Natural killer cell treated with Interleukin-12 subunit alpha and Interleukin-12 subunit beta and Interleukin-15 and Interleukin-18, amount 100 ng/mL, for 72 hours (primary cell): ENCODE results near the gene KIF20B. TPM values are rescaled to one million over a fixed set of nuclear protein-coding genes. Genes with fewer than 3 reads are reported as not detected.

ENCODE experiments used
- ATAC-seq, 2 donors: fragments of 150-1000 bp; cut with Tn5 transposase in 1 of 2; sonication (Bioruptor Pico), chemical (Tn5 transposase) in 1 of 2; 2 replicates each; pipeline ENCODE4 v1.10.0; 2021
- DNase-seq: peaks from one replicate; pipeline ENCODE4 v3.0.0; 2022; ENCODE audit warnings: low spot score
- H3K27ac Mint-ChIP-seq, 2 donors: 1 replicate in 1 of 2; 2 replicates in 1 of 2; pipeline ENCODE4 v1.8.0; 2022; ENCODE audit warnings: mixed read lengths in 2 of 2, mild to moderate bottlenecking in 1 of 2, moderate library complexity in 1 of 2
- H3K27me3 Mint-ChIP-seq, 2 donors: 1 replicate in 1 of 2; 2 replicates in 1 of 2; pipeline ENCODE4 v1.8.0; 2022; ENCODE audit warnings: mixed read lengths in 2 of 2
- H3K36me3 Mint-ChIP-seq: one replicate; pipeline ENCODE4 v1.8.0; 2022; ENCODE audit warnings: mixed read lengths
- H3K4me1 Mint-ChIP-seq, 2 donors: 1 replicate in 1 of 2; 2 replicates in 1 of 2; pipeline ENCODE4 v1.8.0; 2022; ENCODE audit warnings: low read depth in 2 of 2, mixed read lengths in 2 of 2, mild to moderate bottlenecking in 1 of 2
- H3K4me3 Mint-ChIP-seq: one replicate; pipeline ENCODE4 v1.8.0; 2022; ENCODE audit warnings: mixed read lengths
- H3K9me3 Mint-ChIP-seq: 2 replicates; pipeline ENCODE4 v1.8.0; 2022; ENCODE audit warnings: mixed read lengths
- total RNA-seq, 2 donors: library from RNA; stranded (reverse); gene quantifications; one replicate each; pipeline ENCODE4 v1.2.3, GENCODE V29; 2022

Gene KIF20B
- total RNA-seq, 2 donors from 2014 or later = 31.5 to 62.4 TPM

- no peaks in the 10 kb centered on the region for H3K4me1 Mint-ChIP-seq
Observed at GRCh38 chr10:89668386-89669071, 32.9 kb upstream of the KIF20B start.

DNA sequence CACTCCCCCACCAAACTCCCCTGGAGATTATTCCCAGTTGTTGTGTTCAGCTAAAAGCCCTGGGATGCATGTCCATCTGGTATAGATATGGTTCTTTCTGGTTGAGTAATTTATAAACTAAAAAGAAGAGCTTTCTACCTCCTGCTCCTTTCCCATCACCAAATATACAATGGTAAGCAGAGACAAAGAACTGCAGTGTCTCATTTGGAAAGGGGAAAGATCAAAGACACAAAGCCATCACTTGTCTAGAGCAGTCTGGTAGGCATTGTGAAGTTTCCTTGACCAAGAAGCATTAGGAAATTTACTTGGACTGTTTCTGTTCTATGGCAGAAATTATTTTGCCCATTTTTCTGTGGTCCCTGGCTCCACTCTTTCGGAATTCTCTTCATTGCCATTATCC is 31.4 kb upstream of the KIF20B start:
- H3K9me3 Mint-ChIP-seq = no peaks in the 10 kb centered on the region
- DNase-seq = no peak
- H3K27ac Mint-ChIP-seq = no peak overlapping the region
- peaks cover 6 to 37% of the 10 kb centered on the region in 2 donors for H3K27me3 Mint-ChIP-seq
- no peaks in the 10 kb centered on the region for H3K36me3 Mint-ChIP-seq
- H3K4me1 Mint-ChIP-seq = no peaks in the 10 kb centered on the region
- no peak for ATAC-seq
- no peak overlapping the region for H3K4me3 Mint-ChIP-seq

More at GRCh38 chr10:89668386-89669071, 32.9 kb upstream of the KIF20B start:
- H3K36me3 Mint-ChIP-seq = no peaks in the 10 kb centered on the region
- ATAC-seq = peak in 1 of 2 donors; percentile 28
- H3K9me3 Mint-ChIP-seq = no peaks in the 10 kb centered on the region
- H3K27ac Mint-ChIP-seq = no peak overlapping the region
- no peak overlapping the region for H3K4me3 Mint-ChIP-seq
- DNase-seq = no peak
- H3K27me3 Mint-ChIP-seq = peaks cover 6 to 34% of the 10 kb centered on the region in 2 donors

DNA sequence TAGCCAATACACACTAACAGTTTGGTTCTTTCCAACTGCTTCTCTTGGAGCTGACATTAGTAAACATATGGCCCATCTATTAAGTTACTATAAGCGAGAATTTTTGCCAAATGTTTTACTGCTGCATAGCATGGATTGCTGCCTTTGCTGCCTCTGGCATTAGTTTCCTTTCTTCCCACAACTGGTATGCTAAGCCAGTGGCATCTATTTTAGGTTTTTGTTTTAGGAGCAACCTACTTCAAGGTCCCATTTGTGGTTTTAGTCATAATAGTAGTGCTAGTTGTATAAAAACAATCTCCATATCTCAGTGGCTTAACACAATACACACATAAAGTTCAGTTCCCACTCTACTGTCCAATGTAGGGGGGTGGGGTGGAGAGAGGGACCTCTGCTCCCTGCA is 30.5 kb upstream of the KIF20B start:
- no peak for DNase-seq
- Mint-ChIP-seq H3K4me1 (no peaks in the 10 kb centered on the region), H3K27me3 (peaks cover 6 to 39% of the 10 kb centered on the region in 2 donors), H3K36me3 (no peaks in the 10 kb centered on the region), H3K4me3 (no peak overlapping the region), H3K9me3 (no peaks in the 10 kb centered on the region), H3K27ac (no peak overlapping the region)
- ATAC-seq = no peak

DNA sequence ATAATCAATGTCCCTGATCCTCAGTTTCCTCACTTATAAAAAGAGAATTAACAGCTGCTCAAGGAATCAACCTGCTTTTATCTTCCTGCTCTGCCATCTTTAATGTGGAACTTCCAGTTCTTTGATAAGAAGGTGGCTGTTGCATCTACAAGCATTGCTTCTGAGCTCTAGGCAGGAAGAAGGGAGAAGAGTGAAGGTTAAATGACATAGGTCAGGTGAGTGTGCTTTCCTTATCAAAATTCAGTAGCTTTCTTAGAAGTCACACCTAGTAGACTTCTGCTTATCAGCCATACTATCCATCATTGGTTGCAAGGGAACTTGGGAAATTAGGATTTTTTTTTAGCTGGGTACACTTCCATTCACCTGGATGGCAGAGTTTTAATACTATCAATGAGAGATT is 24.0 kb upstream of the KIF20B start:
- no peak overlapping the region for H3K27ac Mint-ChIP-seq
- no peaks in the 10 kb centered on the region for H3K36me3 Mint-ChIP-seq
- DNase-seq (no peak), ATAC-seq (no peak)
- H3K4me3 Mint-ChIP-seq = no peak overlapping the region
- H3K4me1 Mint-ChIP-seq = no peaks in the 10 kb centered on the region
- H3K27me3 Mint-ChIP-seq = peaks cover 4 to 15% of the 10 kb centered on the region in 2 donors
- no peaks in the 10 kb centered on the region for H3K9me3 Mint-ChIP-seq

GRCh38 chr10:89679986-89680385 is 21.4 kb upstream of the KIF20B start:
- Mint-ChIP-seq H3K36me3 (no peaks in the 10 kb centered on the region), H3K27me3 (peaks cover 16 to 32% of the 10 kb centered on the region in 2 donors), H3K4me3 (no peak overlapping the region), H3K9me3 (no peaks in the 10 kb centered on the region), H3K4me1 (no peaks in the 10 kb centered on the region), H3K27ac (no peak overlapping the region)
- DNase-seq = no peak
- ATAC-seq = no peak

- no peak for DNase-seq
- H3K36me3 Mint-ChIP-seq = no peaks in the 10 kb centered on the region
- H3K4me1 Mint-ChIP-seq = peaks cover 0 to 2% of the 10 kb centered on the region in 2 donors
- ATAC-seq = no peak
- no peaks in the 10 kb centered on the region for H3K9me3 Mint-ChIP-seq
- H3K27me3 Mint-ChIP-seq = peaks cover 23 to 35% of the 10 kb centered on the region in 2 donors
- H3K27ac Mint-ChIP-seq = no peak overlapping the region
- H3K4me3 Mint-ChIP-seq = no peak overlapping the region
Observed at GRCh38 chr10:89683883-89684282, 17.5 kb upstream of the KIF20B start.

GRCh38 chr10:89684604-89685003 is 16.8 kb upstream of the KIF20B start:
- no peak overlapping the region for H3K27ac Mint-ChIP-seq
- no peak overlapping the region for H3K4me3 Mint-ChIP-seq
- no peaks in the 10 kb centered on the region for H3K36me3 Mint-ChIP-seq
- ATAC-seq (no peak), DNase-seq (no peak)
- H3K4me1 Mint-ChIP-seq = peaks cover 0 to 2% of the 10 kb centered on the region in 2 donors
- H3K27me3 Mint-ChIP-seq = peaks cover 23 to 35% of the 10 kb centered on the region in 2 donors
- no peaks in the 10 kb centered on the region for H3K9me3 Mint-ChIP-seq

DNA sequence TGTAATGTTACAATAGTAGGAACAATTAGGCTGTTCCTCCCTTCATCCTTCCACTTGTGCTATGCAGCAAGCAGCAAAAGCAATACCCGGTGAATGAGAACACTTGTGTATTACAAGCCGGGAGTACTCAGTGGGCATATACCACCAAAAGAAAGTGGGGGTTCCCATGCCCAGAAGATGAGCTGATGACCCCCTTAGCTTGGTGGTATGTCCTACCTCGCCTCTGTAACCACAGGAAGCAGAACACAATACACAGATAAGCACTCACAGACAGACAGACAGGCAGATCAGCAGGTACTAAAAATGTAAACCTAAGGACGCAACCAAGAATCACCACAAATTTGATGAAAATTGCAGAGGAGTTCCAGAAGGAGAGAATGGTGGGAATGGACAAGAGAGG is 15.5 kb upstream of the KIF20B start:
- H3K4me1 Mint-ChIP-seq = peaks cover 0 to 2% of the 10 kb centered on the region in 2 donors

GRCh38 chr10:89690027-89690426 is 11.4 kb upstream of the KIF20B start:
- Mint-ChIP-seq H3K4me3 (no peak overlapping the region), H3K4me1 (peaks cover 0 to 2% of the 10 kb centered on the region in 2 donors), H3K9me3 (no peaks in the 10 kb centered on the region), H3K36me3 (no peaks in the 10 kb centered on the region), H3K27me3 (peaks cover 7 to 8% of the 10 kb centered on the region in 2 donors), H3K27ac (no peak overlapping the region)
- DNase-seq (no peak), ATAC-seq (no peak)

More for the DNA sequence above, 15.5 kb upstream of the KIF20B start:
- DNase-seq = no peak
- Mint-ChIP-seq H3K27me3 (peaks cover 18 to 27% of the 10 kb centered on the region in 2 donors), H3K27ac (no peak overlapping the region), H3K36me3 (no peaks in the 10 kb centered on the region), H3K9me3 (no peaks in the 10 kb centered on the region), H3K4me3 (no peak overlapping the region)
- no peak for ATAC-seq

DNA sequence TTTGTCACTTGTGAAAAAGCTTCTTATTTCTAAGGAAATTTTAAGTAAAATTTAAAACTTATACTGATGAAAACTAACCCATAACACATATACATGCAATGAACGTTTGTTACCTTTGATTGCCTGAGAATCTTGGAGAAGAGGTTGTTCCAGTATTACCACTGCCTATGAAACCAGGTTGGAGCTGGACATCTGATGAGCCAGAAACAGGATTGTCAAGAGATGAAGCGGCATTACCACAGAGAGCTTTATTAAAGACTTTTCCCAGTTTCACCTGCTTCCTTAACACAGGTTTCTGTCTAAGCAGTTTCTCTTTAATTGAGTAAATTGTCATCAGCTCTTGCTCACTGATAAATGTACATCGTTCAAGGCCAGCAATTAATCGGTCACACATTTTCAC is 9.0 kb upstream of the KIF20B start:
- DNase-seq (no peak), ATAC-seq (no peak)
- no peaks in the 10 kb centered on the region for H3K27me3 Mint-ChIP-seq
- no peaks in the 10 kb centered on the region for H3K4me1 Mint-ChIP-seq
- no peak overlapping the region for H3K27ac Mint-ChIP-seq
- H3K9me3 Mint-ChIP-seq = no peaks in the 10 kb centered on the region
- no peaks in the 10 kb centered on the region for H3K36me3 Mint-ChIP-seq
- no peak overlapping the region for H3K4me3 Mint-ChIP-seq

- Mint-ChIP-seq H3K9me3 (no peaks in the 10 kb centered on the region), H3K4me1 (no peaks in the 10 kb centered on the region), H3K4me3 (no peak overlapping the region), H3K27ac (no peak overlapping the region), H3K36me3 (no peaks in the 10 kb centered on the region), H3K27me3 (no peaks in the 10 kb centered on the region)
- ATAC-seq = no peak
- no peak for DNase-seq
Observed at GRCh38 chr10:89693176-89693575, 8.2 kb upstream of the KIF20B start.

GRCh38 chr10:89695307-89695706 is 6.1 kb upstream of the KIF20B start:
- Mint-ChIP-seq H3K4me3 (no peak overlapping the region), H3K9me3 (no peaks in the 10 kb centered on the region), H3K4me1 (peaks cover 0 to 5% of the 10 kb centered on the region in 2 donors), H3K36me3 (no peaks in the 10 kb centered on the region), H3K27me3 (no peaks in the 10 kb centered on the region), H3K27ac (no peak overlapping the region)
- DNase-seq (no peak), ATAC-seq (no peak)

DNA sequence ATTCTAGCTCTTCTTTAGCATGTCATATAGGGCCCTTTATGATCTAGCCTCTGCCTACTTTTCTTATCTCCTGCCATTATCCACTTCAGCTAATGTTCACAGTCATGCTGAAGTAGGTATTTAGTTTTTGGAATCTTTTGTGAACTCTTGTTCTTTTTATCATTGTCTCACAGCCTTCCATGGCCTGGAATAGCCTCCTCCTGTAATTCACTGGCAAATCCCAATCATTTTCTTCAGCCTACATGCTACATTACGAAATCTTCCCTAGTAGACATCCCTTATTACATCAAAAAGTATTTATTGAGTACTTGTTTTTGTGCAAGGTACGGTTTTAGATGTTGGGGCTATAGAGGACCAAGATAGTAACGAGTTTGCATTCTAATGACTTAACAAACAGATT is 3.4 kb upstream of the KIF20B start:
- Mint-ChIP-seq H3K36me3 (no peaks in the 10 kb centered on the region), H3K27me3 (no peaks in the 10 kb centered on the region), H3K4me3 (no peak overlapping the region), H3K9me3 (no peaks in the 10 kb centered on the region), H3K4me1 (peaks cover 21 to 22% of the 10 kb centered on the region in 2 donors), H3K27ac (no peak overlapping the region)
- ATAC-seq (no peak), DNase-seq (no peak)

- H3K36me3 Mint-ChIP-seq = no peaks in the 10 kb centered on the region
- DNase-seq (no peak), ATAC-seq (no peak)
- no peak overlapping the region for H3K27ac Mint-ChIP-seq
- H3K4me3 Mint-ChIP-seq = peak overlapping the region; percentile 56
- no peaks in the 10 kb centered on the region for H3K27me3 Mint-ChIP-seq
- H3K4me1 Mint-ChIP-seq = peaks cover 25 to 26% of the 10 kb centered on the region in 2 donors
- H3K9me3 Mint-ChIP-seq = no peaks in the 10 kb centered on the region
Observed at GRCh38 chr10:89699581-89700064, 1.8 kb upstream of the KIF20B start.

DNA sequence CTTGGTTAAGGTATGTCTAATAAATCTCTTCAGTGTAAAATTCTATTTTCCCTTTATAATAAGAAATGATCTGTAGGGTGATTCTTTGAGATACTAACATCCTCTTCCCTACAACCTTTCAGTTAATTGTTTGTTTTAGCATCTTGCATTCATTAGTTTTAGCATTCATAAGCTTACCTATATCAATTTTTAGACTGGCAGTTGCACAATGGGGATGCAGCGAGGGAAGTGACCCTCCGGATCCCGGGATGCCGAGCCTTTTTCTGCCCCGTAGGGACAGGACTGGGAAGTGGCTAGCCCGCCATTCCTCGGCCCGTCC is 508 bp upstream of the KIF20B start:
- H3K27ac Mint-ChIP-seq = peak overlapping the region; percentile 96 to 97
- ATAC-seq = no peak
- peak overlapping the region; percentile 98 for H3K4me3 Mint-ChIP-seq
- no peaks in the 10 kb centered on the region for H3K27me3 Mint-ChIP-seq
- H3K4me1 Mint-ChIP-seq = peaks cover 25 to 26% of the 10 kb centered on the region in 2 donors
- no peaks in the 10 kb centered on the region for H3K9me3 Mint-ChIP-seq
- DNase-seq = no peak
- H3K36me3 Mint-ChIP-seq = no peaks in the 10 kb centered on the region
